SKM-1 (cell line): ENCODE measurements around the gene TBC1D14.

Source experiments
- DNase-seq: peaks from one replicate; lab custom pipeline; 2025; ENCODE audit not compliant: unreplicated experiment; lab: John Stamatoyannopoulos, UW

Gene TBC1D14, protein sequence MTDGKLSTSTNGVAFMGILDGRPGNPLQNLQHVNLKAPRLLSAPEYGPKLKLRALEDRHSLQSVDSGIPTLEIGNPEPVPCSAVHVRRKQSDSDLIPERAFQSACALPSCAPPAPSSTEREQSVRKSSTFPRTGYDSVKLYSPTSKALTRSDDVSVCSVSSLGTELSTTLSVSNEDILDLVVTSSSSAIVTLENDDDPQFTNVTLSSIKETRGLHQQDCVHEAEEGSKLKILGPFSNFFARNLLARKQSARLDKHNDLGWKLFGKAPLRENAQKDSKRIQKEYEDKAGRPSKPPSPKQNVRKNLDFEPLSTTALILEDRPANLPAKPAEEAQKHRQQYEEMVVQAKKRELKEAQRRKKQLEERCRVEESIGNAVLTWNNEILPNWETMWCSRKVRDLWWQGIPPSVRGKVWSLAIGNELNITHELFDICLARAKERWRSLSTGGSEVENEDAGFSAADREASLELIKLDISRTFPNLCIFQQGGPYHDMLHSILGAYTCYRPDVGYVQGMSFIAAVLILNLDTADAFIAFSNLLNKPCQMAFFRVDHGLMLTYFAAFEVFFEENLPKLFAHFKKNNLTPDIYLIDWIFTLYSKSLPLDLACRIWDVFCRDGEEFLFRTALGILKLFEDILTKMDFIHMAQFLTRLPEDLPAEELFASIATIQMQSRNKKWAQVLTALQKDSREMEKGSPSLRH

DNA sequence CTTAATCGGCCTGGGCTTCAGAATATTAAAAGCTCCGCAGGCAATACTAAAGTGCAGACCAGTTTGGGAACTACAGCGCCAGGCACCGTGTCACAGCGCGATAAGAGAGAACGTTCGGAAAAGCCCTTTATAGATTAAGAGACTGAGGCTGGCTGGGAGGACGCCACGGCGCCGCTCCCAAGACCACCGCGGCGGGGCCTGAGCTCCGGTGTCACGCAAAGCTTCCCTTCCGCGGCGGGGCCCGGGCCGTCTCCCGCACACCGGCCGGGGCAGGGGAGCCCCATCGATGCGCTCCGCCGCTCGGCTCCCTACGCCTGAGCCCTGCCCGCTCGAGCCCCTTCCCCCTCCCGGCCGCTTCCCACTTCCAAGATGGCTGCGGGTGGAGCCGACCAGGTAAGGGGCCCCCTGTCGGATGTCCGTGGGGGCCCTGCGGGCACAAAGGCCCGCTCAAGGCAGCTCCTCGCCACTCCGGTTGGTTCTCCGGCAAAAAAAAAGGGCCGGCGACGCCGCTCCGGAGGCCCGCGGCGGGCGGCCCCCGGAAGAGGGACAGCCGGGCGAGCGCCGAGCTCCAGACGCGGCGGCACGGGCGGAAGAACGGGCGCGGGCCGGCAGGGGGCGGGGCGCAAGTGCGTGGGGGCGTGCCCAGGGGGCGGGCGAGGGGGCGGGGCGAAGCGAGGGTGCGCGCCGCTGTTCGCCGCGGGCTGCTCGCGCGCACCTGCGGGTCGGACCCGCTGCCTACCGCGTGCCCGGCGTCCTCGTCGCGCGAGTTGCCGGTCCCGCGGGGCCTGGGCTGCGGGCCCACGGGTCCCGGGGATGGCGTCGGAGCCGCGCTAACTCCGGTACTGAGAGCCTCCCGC is at the start of gene TBC1D14:
TSS of gene TBC1D14 (plus strand) at position 714 of the 857 bp plus-strand sequence. CDS start 13,564 bp downstream, outside the sequence.
- DNase-seq, result peak; percentile 85

DNA sequence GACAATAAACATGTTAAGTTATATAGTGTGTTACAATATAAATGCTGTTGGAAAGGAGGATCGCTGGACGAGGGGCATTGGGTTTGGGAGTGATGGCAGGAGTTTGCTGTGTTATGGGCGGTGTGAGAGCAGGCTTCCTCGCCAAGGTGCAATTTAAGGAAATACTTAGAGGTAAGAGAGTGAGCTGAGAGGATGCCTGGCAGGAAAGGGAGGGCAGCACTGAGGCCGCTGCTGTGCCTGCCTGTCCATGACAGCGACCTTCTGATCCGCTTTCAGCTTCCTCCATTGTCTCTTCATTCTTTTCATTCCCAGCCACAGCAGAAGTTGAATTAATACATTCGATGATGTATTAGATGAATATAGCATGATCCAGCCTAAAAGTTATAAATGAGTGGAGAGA is 41.2 kb upstream of the TBC1D14 start:
- no peak for DNase-seq

DNA sequence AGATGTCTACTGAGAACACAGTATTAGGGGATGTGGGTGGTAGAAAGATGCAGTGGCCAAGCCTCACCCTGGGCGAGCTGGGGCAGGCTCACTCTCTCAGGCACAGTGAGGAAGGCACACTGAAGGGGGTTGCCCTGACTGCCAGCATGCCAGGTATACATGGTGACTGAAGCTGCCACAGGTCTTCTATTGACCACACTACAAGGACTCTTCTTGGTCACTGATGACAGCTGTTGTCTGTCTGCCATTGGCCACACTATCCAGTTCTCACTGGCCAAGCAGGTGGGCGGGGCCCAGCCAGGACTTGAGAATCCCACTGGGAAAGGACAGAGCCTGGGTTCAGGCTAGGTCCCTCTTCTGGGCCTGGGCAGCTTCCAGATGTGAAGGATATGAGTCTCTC is 39.7 kb upstream of the TBC1D14 start:
- no peak for DNase-seq

DNA sequence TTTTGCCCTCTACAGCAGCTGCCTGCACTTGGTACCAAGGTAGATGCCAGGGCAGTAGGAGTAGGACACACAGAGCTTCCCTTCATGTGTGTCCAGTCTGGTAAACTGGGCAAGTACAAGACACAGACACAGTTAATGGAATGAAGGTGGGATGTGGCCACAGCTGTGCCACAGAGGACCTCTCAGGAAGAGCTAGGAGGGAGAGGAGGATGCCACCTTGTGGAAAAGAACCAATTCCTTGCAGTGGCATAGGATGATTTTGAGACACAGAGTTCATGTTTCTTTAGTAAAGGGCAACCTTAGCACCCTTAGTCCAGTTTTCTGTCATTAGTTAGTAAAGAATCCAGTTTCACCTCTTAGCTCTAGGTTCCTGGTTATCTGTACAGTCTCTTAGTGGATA is 36.3 kb upstream of the TBC1D14 start:
- DNase-seq, result no peak

DNA sequence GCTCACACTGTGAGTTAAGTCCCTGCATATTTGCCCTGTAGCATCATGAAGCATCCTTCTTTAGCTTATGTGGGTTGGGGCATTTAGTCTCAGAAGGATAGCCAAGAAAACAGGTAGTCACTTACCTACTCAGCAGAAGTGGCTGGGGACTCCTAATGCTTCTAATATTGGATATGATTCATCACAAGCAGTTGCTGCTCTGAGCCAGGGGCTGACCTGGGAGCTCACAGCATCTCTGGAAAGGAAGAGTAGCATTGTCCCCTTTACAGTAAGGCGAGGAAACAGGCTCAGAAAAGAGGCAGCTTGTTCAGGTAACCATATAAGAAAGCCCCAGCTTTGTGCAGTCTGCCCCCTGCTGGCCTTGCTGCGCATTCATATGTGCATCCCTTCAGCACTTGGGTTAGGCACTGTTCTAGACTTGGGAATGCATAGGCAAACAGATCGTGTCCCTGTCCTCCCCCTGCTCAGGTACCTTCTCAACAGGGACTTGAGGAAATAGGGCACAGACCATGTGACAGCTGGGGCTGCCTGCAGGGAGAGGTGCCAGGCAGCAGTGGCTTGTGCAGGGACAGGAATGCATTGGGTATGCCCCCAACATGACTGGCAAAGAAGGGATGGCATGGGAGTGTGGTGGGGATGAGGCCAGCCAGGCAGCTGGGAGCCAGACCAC is 35.7 kb upstream of the TBC1D14 start:
- DNase-seq, result peak; percentile 67

DNA sequence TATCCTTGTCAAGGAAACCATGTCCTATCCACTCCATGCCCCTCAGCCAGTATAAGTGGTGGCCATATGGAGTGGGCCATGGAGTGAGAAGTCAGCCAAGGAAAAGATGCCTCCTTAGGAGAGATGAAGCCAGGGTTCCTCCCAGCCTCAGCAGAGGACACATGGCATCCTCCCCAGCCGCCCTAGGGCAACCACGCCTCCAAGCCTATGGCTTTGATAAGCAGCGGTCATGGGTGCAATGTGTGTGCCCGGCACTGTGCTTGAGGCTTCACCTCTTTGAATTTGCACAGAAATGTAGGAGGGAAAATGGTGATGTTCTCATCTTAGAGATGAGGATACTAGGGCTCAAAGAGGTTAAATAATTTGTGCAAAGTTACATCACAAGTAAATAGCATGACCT is 34.6 kb upstream of the TBC1D14 start:
- no peak for DNase-seq

DNA sequence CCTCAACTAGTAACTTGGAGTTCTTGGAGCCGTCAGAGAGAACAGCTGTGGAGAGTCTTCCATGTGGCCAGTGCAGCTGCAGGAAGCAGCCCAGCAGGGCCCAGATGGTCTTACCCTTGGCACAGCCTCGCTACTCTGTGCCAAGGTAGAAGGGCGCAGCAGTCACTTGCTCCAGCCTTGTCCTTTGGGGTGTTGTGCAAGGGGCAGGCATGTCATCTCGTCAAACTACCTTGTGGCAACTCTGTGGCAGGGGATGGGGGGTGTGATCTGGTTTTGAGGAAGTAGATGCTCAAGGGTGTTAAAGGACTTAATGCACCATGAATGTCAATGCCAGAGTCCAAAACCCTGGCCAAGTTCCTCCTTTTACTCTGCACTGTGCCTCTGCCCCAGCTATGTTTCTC is 34.2 kb upstream of the TBC1D14 start:
- peak; percentile 99 for DNase-seq

DNA sequence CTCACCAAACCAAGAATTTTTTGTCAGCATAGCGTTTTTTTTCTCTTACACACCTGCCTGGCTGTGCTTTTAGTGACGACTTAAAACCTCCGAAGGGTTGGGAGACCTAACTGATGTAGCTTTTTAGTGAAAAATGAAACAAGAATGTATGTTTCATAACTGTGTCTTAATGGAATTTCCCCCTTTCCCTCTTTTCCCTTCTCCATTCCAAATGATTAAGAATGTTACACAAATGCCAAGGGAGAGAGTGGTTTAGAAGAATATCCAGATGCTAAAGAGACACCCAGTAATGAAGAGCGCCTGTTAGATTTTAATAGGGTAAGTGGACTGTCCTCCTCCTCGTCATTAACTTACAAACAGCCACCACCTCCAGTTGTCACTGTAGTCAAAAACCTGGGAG is 33.2 kb upstream of the TBC1D14 start:
- no peak for DNase-seq

DNA sequence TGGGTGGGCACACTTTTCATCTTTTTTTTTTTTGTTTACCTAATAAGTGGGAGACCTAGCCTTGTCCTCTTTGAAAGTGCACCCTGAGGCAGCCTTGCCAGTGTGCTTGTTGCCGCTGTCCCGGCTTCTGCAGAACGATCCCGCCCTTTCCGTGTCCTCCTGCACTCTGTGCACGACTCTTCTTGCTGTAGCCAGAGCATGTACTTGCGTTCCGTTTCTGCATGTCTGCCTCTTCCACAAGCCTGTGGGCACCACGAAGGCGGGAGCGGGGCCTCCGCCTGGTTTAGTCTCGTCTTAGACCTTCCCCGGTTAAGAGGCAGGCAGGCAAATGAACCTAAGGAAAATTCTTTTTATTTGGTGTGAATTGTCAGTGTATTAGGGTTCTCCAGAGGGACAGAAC is 32.6 kb upstream of the TBC1D14 start:
- DNase-seq, result no peak

DNA sequence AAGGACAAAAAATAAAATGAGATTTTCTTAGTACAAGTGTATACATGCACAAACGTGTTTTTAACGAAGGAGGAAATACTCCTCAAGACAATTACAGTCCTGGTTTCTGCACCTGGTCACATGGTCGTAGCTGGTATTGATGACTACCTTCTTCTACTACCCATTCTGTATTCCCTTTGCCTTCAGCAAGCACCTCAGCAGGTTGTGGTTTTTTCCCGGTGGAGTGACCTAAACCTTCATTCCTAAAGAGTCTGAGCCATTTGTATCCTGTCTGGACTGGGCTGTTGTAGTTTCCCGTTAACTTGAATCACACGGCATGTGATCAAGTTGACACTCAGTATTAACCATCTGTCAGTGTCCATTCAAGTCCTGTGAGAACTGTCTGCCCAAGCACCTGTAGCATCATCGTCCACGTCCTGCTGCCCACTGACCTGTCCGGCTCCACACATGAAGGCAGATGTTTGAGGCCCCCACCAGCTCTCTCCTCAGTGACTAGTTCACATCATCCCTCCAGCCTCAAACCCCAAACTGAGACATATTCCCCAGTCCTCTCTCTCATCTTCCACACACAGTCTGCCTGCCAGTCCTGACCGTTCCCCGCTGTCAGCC is 31.1 kb upstream of the TBC1D14 start:
- DNase-seq, result no peak

DNA sequence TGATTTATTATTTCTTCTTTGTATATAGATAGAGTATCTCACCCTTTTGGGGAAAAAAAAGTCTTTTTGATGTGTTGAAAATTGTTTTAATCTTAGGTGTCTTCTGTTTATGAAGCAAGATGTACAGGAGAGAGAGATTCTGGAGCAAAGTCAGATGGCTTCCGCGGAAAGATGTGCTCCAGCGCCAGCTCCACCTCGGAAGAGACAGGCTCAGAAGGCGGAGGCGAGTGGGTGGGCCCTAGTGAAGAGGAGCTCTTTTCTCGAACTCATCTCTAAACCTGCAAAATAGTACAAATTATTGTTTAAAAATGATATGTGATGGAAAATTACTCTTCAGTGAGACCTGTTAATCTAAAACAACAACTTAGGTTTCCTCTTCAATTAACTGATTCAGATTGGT is 28.9 kb upstream of the TBC1D14 start:
- DNase-seq, result no peak

DNA sequence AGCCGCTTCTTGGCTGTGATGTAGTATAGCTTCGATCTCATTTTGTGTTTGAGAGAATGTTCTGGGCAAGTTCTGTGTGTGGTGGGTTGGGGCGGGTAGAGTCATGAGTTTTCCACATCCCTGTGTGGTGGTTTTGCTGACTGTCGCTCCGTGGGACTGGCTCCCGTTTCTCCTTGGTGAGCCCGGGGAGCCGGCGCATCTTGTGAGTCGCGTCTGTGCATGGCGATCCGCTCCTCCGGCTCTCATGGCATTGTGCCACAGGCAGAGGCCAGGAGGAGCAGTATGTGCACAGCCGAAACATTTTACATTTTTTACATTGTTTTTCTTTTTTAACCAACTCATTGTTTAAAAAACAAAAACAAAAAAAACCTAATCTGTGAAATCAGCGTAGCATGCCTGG is 27.7 kb upstream of the TBC1D14 start:
- DNase-seq, result no peak

DNA sequence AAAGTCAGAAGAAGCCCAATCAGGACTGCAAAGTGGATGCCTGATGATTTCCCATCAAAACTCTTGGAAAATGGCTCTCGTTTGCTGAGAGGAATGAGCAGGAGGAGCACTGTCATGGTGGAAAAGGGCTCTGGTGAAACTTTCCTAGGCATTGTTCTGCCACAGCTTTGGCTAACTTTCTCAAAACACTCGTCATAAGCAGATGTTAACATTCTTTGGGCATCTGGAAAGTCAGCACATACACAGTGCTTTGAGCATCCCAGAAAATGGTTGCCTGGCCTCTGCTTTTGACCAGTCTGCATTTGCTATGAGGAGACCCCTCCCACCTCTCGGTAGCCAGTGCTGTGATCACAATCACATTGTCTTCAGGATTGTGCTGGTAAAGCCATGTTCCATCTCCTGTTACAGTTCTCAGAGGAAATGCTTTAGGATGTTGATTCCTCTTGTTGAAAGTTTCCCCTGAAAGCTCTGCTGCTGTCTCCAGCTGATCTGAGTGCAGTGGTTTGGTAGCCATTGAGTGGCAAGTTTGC is 25.2 kb upstream of the TBC1D14 start:
- no peak for DNase-seq

DNA sequence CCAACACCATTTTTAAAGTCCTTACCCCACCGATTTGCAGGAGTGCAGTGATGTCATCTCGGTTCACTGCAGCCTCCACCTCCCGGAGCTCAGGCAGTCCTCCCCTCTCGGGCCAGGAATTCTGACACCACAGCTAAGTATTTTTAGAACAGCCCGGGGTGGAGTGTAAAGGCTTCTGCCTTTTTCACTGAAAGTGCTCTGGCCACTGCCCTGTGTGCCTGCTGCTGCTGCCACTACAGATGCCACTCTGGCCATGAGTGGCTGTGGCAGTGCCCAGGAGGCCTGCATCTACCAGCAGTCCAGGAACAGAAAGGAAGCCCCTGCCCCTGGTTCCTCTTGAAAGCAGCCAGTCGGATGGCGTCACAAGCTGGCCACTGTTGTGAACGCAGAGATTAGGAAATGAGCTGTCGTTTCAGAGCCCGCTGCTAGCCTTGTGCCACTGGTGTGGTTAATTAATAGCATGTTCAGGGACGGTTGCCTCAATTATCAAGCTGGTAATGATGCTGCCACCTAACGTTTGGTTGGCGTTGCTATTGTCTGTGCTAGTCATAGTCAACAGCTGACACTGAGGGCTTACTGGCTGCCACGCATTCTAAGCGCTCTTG is 23.6 kb upstream of the TBC1D14 start:
- peak; percentile 81 for DNase-seq

DNA sequence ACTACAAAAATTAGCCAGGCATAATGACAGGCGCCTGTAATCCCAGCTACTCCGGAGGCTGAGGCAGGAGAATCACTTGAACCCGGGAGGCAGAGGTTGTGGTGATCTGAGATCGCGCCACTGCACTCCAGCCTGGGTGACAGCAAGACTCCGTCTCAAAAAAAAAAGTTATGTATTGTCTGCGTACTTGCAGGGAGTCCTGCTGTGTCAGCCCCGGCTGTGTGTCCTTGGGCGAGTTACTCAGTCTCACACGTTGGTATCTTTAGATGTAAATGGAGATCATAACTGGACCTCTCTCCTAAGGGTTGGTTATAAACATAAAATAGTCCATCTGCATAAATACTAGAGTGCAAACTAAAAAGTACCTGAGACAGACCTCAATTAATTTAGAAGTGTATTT is 22.7 kb upstream of the TBC1D14 start:
- no peak for DNase-seq

DNA sequence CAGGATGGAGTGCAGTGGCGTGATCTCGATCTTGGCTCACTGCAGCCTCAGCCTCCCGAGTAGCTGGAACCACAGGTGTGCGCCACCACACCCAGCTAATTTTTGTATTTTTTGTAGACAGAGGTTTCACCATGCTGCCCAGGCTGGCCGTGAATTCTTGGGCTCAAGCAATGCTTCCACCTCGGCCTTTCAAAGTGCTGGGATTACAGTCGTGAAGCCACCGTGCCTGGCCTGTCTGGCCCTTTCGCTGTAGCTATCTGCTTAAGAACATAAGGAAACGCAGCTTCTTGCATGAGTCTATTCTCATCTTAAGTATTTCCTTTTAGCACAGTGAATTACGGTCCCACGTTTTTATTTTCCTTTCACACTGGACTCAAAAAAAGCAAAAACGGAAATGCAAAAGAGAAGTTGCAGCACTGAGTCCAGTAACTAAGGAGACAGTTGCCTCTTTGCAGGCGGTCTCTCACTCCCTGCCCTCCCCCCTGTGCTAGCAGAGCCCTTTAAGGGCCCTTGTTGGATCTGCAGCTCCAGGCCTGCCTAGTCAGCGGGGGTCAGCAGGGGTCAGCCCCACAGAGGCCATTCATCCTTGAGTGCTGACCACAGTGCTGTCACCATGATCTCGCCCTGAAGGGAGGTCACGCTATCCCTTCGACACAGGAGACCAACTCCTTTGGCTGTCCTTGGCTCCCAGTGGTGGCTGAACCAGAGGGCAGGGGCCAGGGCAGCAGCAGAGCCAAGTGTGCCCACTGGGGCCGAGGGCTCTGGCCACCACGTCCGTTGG is 21.8 kb upstream of the TBC1D14 start:
- DNase-seq, result peak; percentile 93

DNA sequence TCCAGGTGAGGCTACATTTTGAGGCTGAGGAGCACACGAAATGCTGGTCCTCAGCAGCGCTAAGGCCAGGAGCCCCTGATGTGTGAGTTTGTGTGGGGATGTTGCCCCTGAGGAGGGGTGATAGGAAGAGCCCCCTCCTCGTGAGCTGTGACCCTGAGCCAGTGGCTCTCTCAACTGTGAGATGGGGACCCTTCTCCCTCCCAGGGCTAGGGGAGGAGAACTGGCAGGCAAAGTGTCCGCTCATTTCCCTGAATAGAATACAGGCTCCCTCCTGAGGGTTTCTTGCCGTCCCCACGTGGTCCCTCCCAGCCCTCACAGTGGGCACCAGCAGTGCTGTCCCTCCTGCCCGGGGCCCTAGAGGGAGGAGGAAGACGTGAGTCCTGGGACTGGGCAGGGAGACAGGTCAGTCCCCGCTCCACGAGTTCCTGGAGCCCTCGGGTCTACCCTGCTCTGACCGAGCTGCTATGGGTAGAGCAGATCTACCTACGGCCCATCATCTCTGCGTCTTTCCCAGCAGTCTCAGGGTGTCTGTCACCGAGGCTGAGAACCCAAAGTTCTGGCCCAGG is 21.0 kb upstream of the TBC1D14 start:
- no peak for DNase-seq

DNA sequence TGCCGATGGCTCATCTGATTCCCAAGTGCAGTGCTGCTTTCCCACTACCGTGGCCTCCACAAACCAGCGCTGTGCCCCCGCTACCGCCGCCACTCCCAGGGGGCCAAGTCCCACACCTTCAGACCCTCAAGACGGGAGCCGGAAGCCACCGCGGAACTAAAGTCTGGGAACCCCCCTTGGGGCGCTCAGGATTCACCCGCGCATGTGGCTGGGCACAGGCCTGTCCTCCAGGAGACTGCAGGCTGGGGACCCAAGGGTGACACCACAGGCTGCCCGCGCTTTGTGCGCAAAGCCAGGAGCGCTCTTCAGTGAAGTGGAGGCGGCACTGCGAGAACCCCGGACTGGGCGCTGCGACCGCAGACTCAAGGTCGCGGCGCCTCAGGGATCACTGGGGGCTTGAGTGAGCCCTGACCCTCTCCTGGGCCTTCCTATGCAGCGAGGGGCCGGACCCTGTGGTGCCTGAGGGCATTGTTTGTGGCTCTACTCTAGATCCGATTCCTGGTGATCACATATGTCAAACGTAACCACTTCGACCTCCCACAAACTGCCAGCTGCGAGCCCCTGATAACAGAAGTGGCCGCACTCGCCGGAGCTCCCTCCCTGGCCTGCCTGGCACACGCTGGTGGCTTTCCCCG is 20.4 kb upstream of the TBC1D14 start:
- DNase-seq, result no peak
